ENCODE results near the gene ORAI3. TPM values are rescaled to one million over a fixed set of nuclear protein-coding genes. Genes with fewer than 3 reads are reported as not detected.

The ORAI3 gene
- polyA plus RNA-seq, 1 donor from 2014 or later: 7.3 TPM

DNA sequence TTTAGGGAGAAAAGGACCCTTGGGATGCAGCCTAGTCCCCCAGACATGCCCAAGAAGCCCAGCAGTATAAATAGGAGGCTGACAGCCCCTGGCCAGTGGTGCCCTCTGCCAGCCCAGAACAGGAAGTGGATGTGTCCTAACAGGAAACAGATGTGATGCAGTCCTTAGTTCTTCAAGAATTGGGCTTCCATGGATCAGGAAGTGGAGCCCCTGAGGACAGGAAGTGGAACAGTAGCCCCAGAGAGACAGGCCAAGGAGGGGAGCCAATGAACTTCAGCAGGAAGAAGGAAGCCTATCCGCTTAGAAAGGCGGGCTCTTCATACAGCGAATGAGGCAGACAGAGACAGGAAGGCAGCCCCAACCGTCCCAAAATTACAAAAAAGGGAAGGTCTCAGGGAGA, 45.3 kb upstream of the ORAI3 start:
- no peaks in the 10 kb centered on the region for H3K27me3 ChIP-seq (ENCODE audit: insufficient read depth, low read depth, low read length)
- H3K27ac ChIP-seq (ENCODE audit: low read length): no peak overlapping the region
- no peaks in the 10 kb centered on the region for H3K36me3 ChIP-seq (ENCODE audit: insufficient read depth, low read length)
- no peaks in the 10 kb centered on the region for H3K79me2 ChIP-seq (replicated peaks; ENCODE audit: insufficient read depth, low read length)
- no peak overlapping the region for H3K9ac ChIP-seq (ENCODE audit: low read length)
- TF ChIP-seq TAF1 (IDR thresholded peaks at IDR 0.05; ENCODE audit: low read depth) (no peak), POLR2AphosphoS5 (IDR thresholded peaks at IDR 0.05) (no peak), CTCF (IDR thresholded peaks at IDR 0.05; ENCODE audit: poor library complexity, severe bottlenecking) (no peak), EZH2 (IDR thresholded peaks at IDR 0.05; ENCODE audit: borderline replicate concordance, insufficient read depth, low read length, poor library complexity, severe bottlenecking) (no peak), SMC3 (conservative IDR thresholded peaks at IDR 0.05; ENCODE audit: poor library complexity) (no peak)
- TF ChIP-seq, protein P1, sequence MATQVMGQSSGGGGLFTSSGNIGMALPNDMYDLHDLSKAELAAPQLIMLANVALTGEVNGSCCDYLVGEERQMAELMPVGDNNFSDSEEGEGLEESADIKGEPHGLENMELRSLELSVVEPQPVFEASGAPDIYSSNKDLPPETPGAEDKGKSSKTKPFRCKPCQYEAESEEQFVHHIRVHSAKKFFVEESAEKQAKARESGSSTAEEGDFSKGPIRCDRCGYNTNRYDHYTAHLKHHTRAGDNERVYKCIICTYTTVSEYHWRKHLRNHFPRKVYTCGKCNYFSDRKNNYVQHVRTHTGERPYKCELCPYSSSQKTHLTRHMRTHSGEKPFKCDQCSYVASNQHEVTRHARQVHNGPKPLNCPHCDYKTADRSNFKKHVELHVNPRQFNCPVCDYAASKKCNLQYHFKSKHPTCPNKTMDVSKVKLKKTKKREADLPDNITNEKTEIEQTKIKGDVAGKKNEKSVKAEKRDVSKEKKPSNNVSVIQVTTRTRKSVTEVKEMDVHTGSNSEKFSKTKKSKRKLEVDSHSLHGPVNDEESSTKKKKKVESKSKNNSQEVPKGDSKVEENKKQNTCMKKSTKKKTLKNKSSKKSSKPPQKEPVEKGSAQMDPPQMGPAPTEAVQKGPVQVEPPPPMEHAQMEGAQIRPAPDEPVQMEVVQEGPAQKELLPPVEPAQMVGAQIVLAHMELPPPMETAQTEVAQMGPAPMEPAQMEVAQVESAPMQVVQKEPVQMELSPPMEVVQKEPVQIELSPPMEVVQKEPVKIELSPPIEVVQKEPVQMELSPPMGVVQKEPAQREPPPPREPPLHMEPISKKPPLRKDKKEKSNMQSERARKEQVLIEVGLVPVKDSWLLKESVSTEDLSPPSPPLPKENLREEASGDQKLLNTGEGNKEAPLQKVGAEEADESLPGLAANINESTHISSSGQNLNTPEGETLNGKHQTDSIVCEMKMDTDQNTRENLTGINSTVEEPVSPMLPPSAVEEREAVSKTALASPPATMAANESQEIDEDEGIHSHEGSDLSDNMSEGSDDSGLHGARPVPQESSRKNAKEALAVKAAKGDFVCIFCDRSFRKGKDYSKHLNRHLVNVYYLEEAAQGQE (IDR thresholded peaks at IDR 0.05; ENCODE audit: borderline replicate concordance): no peak
- H3K9me2 ChIP-seq (ENCODE audit: insufficient read depth, low read length): no peaks in the 10 kb centered on the region
- H2AFZ ChIP-seq (ENCODE audit: low read depth, low read length): no peak overlapping the region
- H4K20me1 ChIP-seq (ENCODE audit: insufficient read depth): no peaks in the 10 kb centered on the region
- H3K4me2 ChIP-seq (ENCODE audit: low read length): no peak overlapping the region
- H3K9me3 ChIP-seq (ENCODE audit: low read length): no peaks in the 10 kb centered on the region
- H3K4me3 ChIP-seq (ENCODE audit: low read length): no peak overlapping the region
- no peaks in the 10 kb centered on the region for H3F3A ChIP-seq (ENCODE audit: insufficient read depth, low read length, poor library complexity, severe bottlenecking)

DNA sequence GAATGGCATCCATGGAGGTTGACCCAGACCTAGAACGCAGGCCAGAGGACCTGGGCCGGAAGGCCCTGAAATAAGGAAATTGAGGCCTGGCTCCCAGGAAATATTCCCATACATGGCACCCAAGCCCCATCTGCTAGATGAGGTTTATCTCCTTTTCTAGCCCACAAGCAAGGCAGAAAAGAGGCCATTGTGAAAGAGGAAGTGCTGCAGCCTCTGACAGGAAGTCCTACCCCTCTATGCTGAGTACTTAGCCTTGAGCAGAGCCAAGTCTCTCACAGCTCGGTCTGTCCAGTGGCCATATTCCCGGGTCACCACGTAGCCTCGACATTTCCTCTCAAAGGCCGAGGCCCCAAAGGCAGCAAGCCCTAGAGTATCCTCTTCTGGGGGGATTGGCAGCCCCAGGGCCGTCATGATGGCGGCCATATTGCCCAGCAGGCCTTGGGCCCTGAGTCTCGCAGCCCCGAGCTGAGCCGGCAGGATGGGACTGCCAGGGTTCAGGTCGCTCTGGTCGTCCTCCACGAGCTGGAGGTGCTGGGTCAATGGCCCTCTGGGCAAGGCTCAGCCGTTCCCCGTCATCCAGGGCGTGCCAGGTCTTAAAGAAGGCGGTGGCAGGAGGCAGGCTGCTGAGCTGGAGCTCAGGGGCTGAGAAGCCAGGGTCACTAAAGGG, 44.6 kb upstream of the ORAI3 start:
- no peak overlapping the region for H2AFZ ChIP-seq (ENCODE audit: low read depth, low read length)
- H3K27ac ChIP-seq (ENCODE audit: low read length): no peak overlapping the region

DNA sequence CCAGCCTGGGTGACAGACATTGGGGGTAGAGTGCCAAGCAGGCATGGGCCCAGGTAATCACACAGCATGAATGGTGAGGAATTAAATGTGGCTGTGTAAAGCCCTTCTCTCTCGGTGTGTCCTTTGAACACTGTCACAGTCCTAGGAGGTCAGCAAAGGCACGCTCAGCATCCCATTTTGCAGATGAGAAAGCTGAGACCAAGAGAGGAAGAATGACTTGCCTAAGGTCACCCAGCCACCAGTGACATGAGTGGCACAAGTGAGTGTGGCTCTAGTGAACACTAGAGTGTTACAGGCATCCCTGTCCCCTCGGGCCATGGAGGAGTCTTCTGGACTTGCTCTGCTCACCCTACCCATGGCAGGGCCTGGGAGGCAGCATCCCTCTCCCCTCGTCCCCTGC, 41.8 kb upstream of the ORAI3 start:
- no peak overlapping the region for H3K4me3 ChIP-seq (ENCODE audit: low read length)
- no peak overlapping the region for H3K4me2 ChIP-seq (ENCODE audit: low read length)
- H3F3A ChIP-seq (ENCODE audit: insufficient read depth, low read length, poor library complexity, severe bottlenecking): no peaks in the 10 kb centered on the region
- no peaks in the 10 kb centered on the region for H3K79me2 ChIP-seq (replicated peaks; ENCODE audit: insufficient read depth, low read length)
- no peaks in the 10 kb centered on the region for H4K20me1 ChIP-seq (ENCODE audit: insufficient read depth)
- H3K9me3 ChIP-seq (ENCODE audit: low read length): no peaks in the 10 kb centered on the region
- H3K9ac ChIP-seq (ENCODE audit: low read length): no peak overlapping the region
- no peak overlapping the region for H3K27ac ChIP-seq (ENCODE audit: low read length)
- no peak for TF ChIP-seq CTCF (IDR thresholded peaks at IDR 0.05; ENCODE audit: poor library complexity, severe bottlenecking)
- TF ChIP-seq MXI1 (conservative IDR thresholded peaks at IDR 0.05; ENCODE audit: poor library complexity, severe bottlenecking): no peak
- TF ChIP-seq POLR2AphosphoS5 (IDR thresholded peaks at IDR 0.05): no peak
- no peak for TF ChIP-seq RAD21 (conservative IDR thresholded peaks at IDR 0.05)
- no peak for TF ChIP-seq SMC3 (conservative IDR thresholded peaks at IDR 0.05; ENCODE audit: poor library complexity)
- TF ChIP-seq, protein P1 (IDR thresholded peaks at IDR 0.05; ENCODE audit: borderline replicate concordance): no peak
- no peak for TF ChIP-seq EP300 (conservative IDR thresholded peaks at IDR 0.05; ENCODE audit: poor library complexity, severe bottlenecking)
- TF ChIP-seq TAF1 (IDR thresholded peaks at IDR 0.05; ENCODE audit: low read depth): no peak
- TF ChIP-seq EZH2 (IDR thresholded peaks at IDR 0.05; ENCODE audit: borderline replicate concordance, insufficient read depth, low read length, poor library complexity, severe bottlenecking): no peak
- H2AFZ ChIP-seq (ENCODE audit: low read depth, low read length): no peak overlapping the region
- no peaks in the 10 kb centered on the region for H3K36me3 ChIP-seq (ENCODE audit: insufficient read depth, low read length)
- no peaks in the 10 kb centered on the region for H3K27me3 ChIP-seq (ENCODE audit: insufficient read depth, low read depth, low read length)
- H3K9me2 ChIP-seq (ENCODE audit: insufficient read depth, low read length): no peaks in the 10 kb centered on the region

More for the DNA sequence above, 44.6 kb upstream of the ORAI3 start:
- no peaks in the 10 kb centered on the region for H3K79me2 ChIP-seq (replicated peaks; ENCODE audit: insufficient read depth, low read length)
- no peak overlapping the region for H3K9ac ChIP-seq (ENCODE audit: low read length)
- no peaks in the 10 kb centered on the region for H3F3A ChIP-seq (ENCODE audit: insufficient read depth, low read length, poor library complexity, severe bottlenecking)
- no peak overlapping the region for H3K4me2 ChIP-seq (ENCODE audit: low read length)
- no peaks in the 10 kb centered on the region for H3K9me2 ChIP-seq (ENCODE audit: insufficient read depth, low read length)
- H3K36me3 ChIP-seq (ENCODE audit: insufficient read depth, low read length): no peaks in the 10 kb centered on the region
- TF ChIP-seq EP300 (conservative IDR thresholded peaks at IDR 0.05; ENCODE audit: poor library complexity, severe bottlenecking): no peak
- no peaks in the 10 kb centered on the region for H3K27me3 ChIP-seq (ENCODE audit: insufficient read depth, low read depth, low read length)
- no peak overlapping the region for H3K4me3 ChIP-seq (ENCODE audit: low read length)
- H3K9me3 ChIP-seq (ENCODE audit: low read length): no peaks in the 10 kb centered on the region
- H4K20me1 ChIP-seq (ENCODE audit: insufficient read depth): no peaks in the 10 kb centered on the region
